Pancreas (tissue), 10 donors: ENCODE results near the gene PBX4. TPM values are rescaled to one million over a fixed set of nuclear protein-coding genes. Genes with fewer than 3 reads are reported as not detected.

Experiments used
- ATAC-seq, 4 donors: fragments of 200-7000 bp; cut with Tn5 transposase; one replicate each; pipeline versions ENCODE4 v1.8.0 to v1.9.1; 2020; ENCODE audit warnings: mild to moderate bottlenecking in 4 of 4, moderate library complexity in 4 of 4
- DNase-seq, 6 donors: peaks; one replicate each; pipeline ENCODE4 v3.0.0-alpha.2; 2020
- FAIRE-seq: peaks from 2 replicates; lab custom pipeline; 2012; peaks lifted over from hg19 to GRCh38; lab: Jason Lieb, UNC
- H3K27ac ChIP-seq, 4 donors: fragments of 200-600 bp; sonication (generic); 1 replicate in 3 of 4; 2 replicates in 1 of 4; pipeline versions ENCODE4 v1.5.0 to v1.8.0; 2020
- H3K27me3 ChIP-seq, 4 donors: fragments of 200-600 bp; one replicate each; pipeline ENCODE4 v1.8.0; 2021
- H3K36me3 ChIP-seq, 3 donors: fragments of 200-600 bp; sonication (generic) in 1 of 3; one replicate each; pipeline versions ENCODE4 v1.5.0 to v1.8.0; 2020 to 2021
- H3K4me1 ChIP-seq, 3 donors: fragments of 200-600 bp; one replicate each; pipeline ENCODE4 v1.8.0; 2021
- H3K4me3 ChIP-seq, 4 donors: fragments of 200-600 bp; sonication (generic) in 2 of 4; one replicate each; pipeline versions ENCODE4 v1.5.0 to v1.8.0; 2020 to 2021
- H3K9me3 ChIP-seq, 4 donors: fragments of 200-600 bp; one replicate each; pipeline ENCODE4 v1.8.0; 2021
- CTCF ChIP-seq, 4 donors: fragments of 200-600 bp; sonication (generic) in 3 of 4; IDR thresholded peaks; one replicate each; pipeline versions ENCODE4 v1.5.0 to v1.8.0; 2021; ENCODE audit warnings: antibody characterized with exemption in 4 of 4
- WGBS, 2 donors: extraction: QIAGEN DNeasy Blood & Tissue Kit; methylation state at CpG; one replicate each; pipeline ENCODE4 v1.1.7; 2013; 5-methylcytosine and 5-hydroxymethylcytosine counted together
- intact Hi-C, 3 donors: fragments of 100-400 bp; cut with DNase I; formaldehyde crosslinking; loops; one replicate each; pipeline versions ENCODE4 v1.11.1 to v1.14.2; 2022
- polyA plus RNA-seq, 2 donors: library from polyadenylated mRNA; stranded (reverse); fragments of 200-250 nt; gene quantifications; one replicate each; pipeline ENCODE4 v1.2.3, GENCODE V29; 2013
- total RNA-seq, 6 donors: library from RNA; stranded (reverse); fragmentation: NEBNext Ultra II Directional in 4 of 6; extraction: Animal tissue kit (Norgen Biotek cat#: 25700) in 4 of 6; gene quantifications; one replicate each; pipeline versions ENCODE4 v1.2.1 to v1.2.4, GENCODE V29; 2021 to 2023
- donor health status: healthy with polysubstance abuse.
- donor health status: DM: no; HTN: no; CAD: no; lungs with moderate emphysema.
- donor health status: DM: no; HTN: no; CAD: no.
- donor health status: control.
- donor health status: control.
- donor health status: Bipolar disorder and iron deficiency.
- donor health status: DM: yes; HTN: yes; CAD: no.
- donor health status: DM: no; HTN: no; CAD: no.
- donor health status: DM: no; HTN: no; CAD: no.
- donor health status: DM: yes; HTN: yes; CAD: no.

Gene PBX4
- total and polyA plus RNA-seq, 8 donors = 0.18 to 4.0 (median 0.49) TPM

- FAIRE-seq = no peak
- H3K27ac ChIP-seq = peak overlapping the region; percentile 82 to 93 (median 89)
- 3 to 4% methylated on average over 36 to 51 of the region's 51 CpGs for WGBS, 2 donors
These were observed 10.1 kb upstream of the PBX4 start for GRCh38 chr19:19628501-19629134.

GRCh38 chr19:19627621-19628500, 9.4 kb upstream of the PBX4 start, which contains the start of gene LPAR2:
LPAR2 (minus strand) TSS chr19:19628220; CDS start chr19:19627275, 945 bp downstream.
- intact Hi-C loops = no loop called here
- no peaks in the 10 kb centered on the region for H3K36me3 ChIP-seq
- H3K4me3 ChIP-seq = peak within 1 kb of the TSS; percentile 47 to 80 (median 64)
- H3K27ac ChIP-seq = peak within 1 kb of the TSS; percentile 82 to 93 (median 89)
- no peaks in the 10 kb centered on the region for H3K4me1 ChIP-seq
- DNase-seq (peak; percentile 66 to 90 (median 78)), ATAC-seq (peak; percentile 90 to 93 (median 92)), FAIRE-seq (no peak)
- 1% methylated on average over 40 to 87 of the region's 87 CpGs for WGBS, 2 donors
- no peak for TF ChIP-seq CTCF (IDR thresholded peaks at IDR 0.05)
- H3K27me3 ChIP-seq = no peaks in the 10 kb centered on the region
- no peaks in the 10 kb centered on the region for H3K9me3 ChIP-seq

More at GRCh38 chr19:19628501-19629134, 10.1 kb upstream of the PBX4 start:
- H3K4me1 ChIP-seq = no peaks in the 10 kb centered on the region
- no peaks in the 10 kb centered on the region for H3K27me3 ChIP-seq
- no peaks in the 10 kb centered on the region for H3K36me3 ChIP-seq
- H3K4me3 ChIP-seq = peak overlapping the region; percentile 47 to 80 (median 64)
- no peaks in the 10 kb centered on the region for H3K9me3 ChIP-seq
- peak; percentile 45 to 89 (median 81) for DNase-seq
- peak; percentile 68 to 83 (median 72) for ATAC-seq
- no peak for TF ChIP-seq CTCF (IDR thresholded peaks at IDR 0.05)
- intact Hi-C loops = no loop called here

GRCh38 chr19:19626516-19627472, 8.3 kb upstream of the PBX4 start:
- no peaks in the 10 kb centered on the region for H3K36me3 ChIP-seq
- intact Hi-C loops = no loop called here
- 93 to 94% methylated on average over 48 of the region's 48 CpGs for WGBS, 2 donors
- DNase-seq (peak in 1 of 6 donors; percentile 82), FAIRE-seq (no peak), ATAC-seq (no peak)
- TF ChIP-seq CTCF (IDR thresholded peaks at IDR 0.05) = no peak
- peak overlapping the region in 2 of 4 donors; percentile 82 to 91 for H3K27ac ChIP-seq
- H3K4me1 ChIP-seq = no peaks in the 10 kb centered on the region
- H3K27me3 ChIP-seq = no peaks in the 10 kb centered on the region
- peak overlapping the region in 2 of 4 donors; percentile 80 for H3K4me3 ChIP-seq
- H3K9me3 ChIP-seq = no peaks in the 10 kb centered on the region

GRCh38 chr19:19624032-19624570, 5.6 kb upstream of the PBX4 start:
- intact Hi-C loops = no loop called here

More at GRCh38 chr19:19624032-19624570, 5.6 kb upstream of the PBX4 start:
- Histone ChIP-seq H3K27ac (no peak overlapping the region), H3K4me1 (no peaks in the 10 kb centered on the region), H3K27me3 (no peaks in the 10 kb centered on the region), H3K9me3 (no peaks in the 10 kb centered on the region), H3K36me3 (no peaks in the 10 kb centered on the region), H3K4me3 (no peak overlapping the region)
- TF ChIP-seq CTCF (IDR thresholded peaks at IDR 0.05) = no peak
- no peak for FAIRE-seq
- 92 to 94% methylated on average over 19 of the region's 19 CpGs for WGBS, 2 donors
- DNase-seq = peak in 1 of 6 donors; percentile 33
- ATAC-seq = no peak
